Measurements from ENCODE around the gene ANKRD29.

- TF ChIP-seq POLR2A (IDR thresholded peaks at IDR 0.05; ENCODE audit: low read depth, low read length) = no peak
- TF ChIP-seq MXI1 (IDR thresholded peaks at IDR 0.05; ENCODE audit: borderline replicate concordance, low read depth, low read length) = no peak
- no peak for TF ChIP-seq FOS (IDR thresholded peaks at IDR 0.05; ENCODE audit: low read depth, low read length)
- TF ChIP-seq RCOR1 (IDR thresholded peaks at IDR 0.05; ENCODE audit: insufficient replicate concordance, low read length) = no peak
- no peak for TF ChIP-seq CTCF (conservative IDR thresholded peaks at IDR 0.05; ENCODE audit: low read depth, low read length)
Observed at GRCh38 chr18:23682045-23682444, 19.3 kb upstream of the ANKRD29 start.

All from IMR-90 (cell line).